HepG2 (cell line): ENCODE data around the gene NEDD4L. TPM values are rescaled to one million over a fixed set of nuclear protein-coding genes. Genes with fewer than 3 reads are reported as not detected.

Experiments
- ATRX ChIP-seq: sonication (generic); formaldehyde crosslinking; IDR thresholded peaks from 2 replicates; pipeline ENCODE4 v1.4.0; 2020; ENCODE audit warnings: missing genetic modification reagents, borderline replicate concordance
- KLF12 ChIP-seq: sonication (generic); formaldehyde crosslinking; IDR thresholded peaks from 2 replicates; pipeline ENCODE4 v1.4.0; 2020; ENCODE audit warnings: missing genetic modification reagents, borderline replicate concordance
- KLF16 ChIP-seq, 2 experiments: sonication (generic) in 1 of 2; formaldehyde crosslinking in 1 of 2; IDR thresholded peaks; 2 replicates each; pipeline versions ENCODE4 v1.6.1 to v1.8.0; 2016 to 2023; ENCODE audit warnings: missing genetic modification reagents in 2 of 2, missing compliant biosample characterization in 1 of 2
- LBX2 ChIP-seq: sonication (generic); formaldehyde crosslinking; IDR thresholded peaks from 2 replicates; pipeline ENCODE4 v1.5.0; 2020; ENCODE audit warnings: missing genetic modification reagents, mild to moderate bottlenecking, borderline replicate concordance
- NFATC3 ChIP-seq: sonication (generic); formaldehyde crosslinking; IDR thresholded peaks from 2 replicates; pipeline ENCODE4 v1.5.1; 2020; ENCODE audit warnings: mild to moderate bottlenecking, missing genetic modification reagents
- PRMT3 ChIP-seq: sonication (generic); formaldehyde crosslinking; IDR thresholded peaks from 2 replicates; pipeline ENCODE4 v1.8.1; 2022; ENCODE audit warnings: low read depth, mild to moderate bottlenecking, moderate library complexity, missing genetic modification reagents, borderline replicate concordance
- RBM39 ChIP-seq: fragments of 200-400 bp; formaldehyde crosslinking; IDR thresholded peaks from one replicate; pipeline ENCODE4 v1.6.1; 2018; ENCODE audit warnings: antibody characterized with exemption, mild to moderate bottlenecking, low read depth, low read length; ENCODE audit not compliant: poor library complexity, severe bottlenecking
- RCOR2 ChIP-seq: IDR thresholded peaks from 2 replicates; pipeline ENCODE4 v1.6.1; 2016; ENCODE audit warnings: missing biosample characterization, missing genetic modification reagents
- SETDB1 ChIP-seq: sonication (generic); formaldehyde crosslinking; IDR thresholded peaks from 2 replicates; pipeline ENCODE4 v1.5.1; 2020; ENCODE audit warnings: missing genetic modification reagents, mild to moderate bottlenecking, borderline replicate concordance
- SKIL ChIP-seq: sonication (generic); formaldehyde crosslinking; IDR thresholded peaks from 2 replicates; pipeline ENCODE4 v1.8.0; 2022; ENCODE audit warnings: missing genetic modification reagents, mild to moderate bottlenecking, moderate library complexity, borderline replicate concordance
- ZBTB39 ChIP-seq: sonication (generic); formaldehyde crosslinking; IDR thresholded peaks from 2 replicates; pipeline ENCODE4 v1.5.0; 2020; ENCODE audit warnings: missing genetic modification reagents
- ZFY ChIP-seq: sonication (generic); formaldehyde crosslinking; IDR thresholded peaks from 2 replicates; pipeline ENCODE4 v1.4.0; 2020; ENCODE audit warnings: missing genetic modification reagents
- ZNF382 ChIP-seq: sonication (generic); formaldehyde crosslinking; IDR thresholded peaks from 2 replicates; pipeline ENCODE4 v1.5.0; 2020; ENCODE audit warnings: missing genetic modification reagents, mild to moderate bottlenecking, borderline replicate concordance
- ZNF44 ChIP-seq: sonication (generic); formaldehyde crosslinking; IDR thresholded peaks from 2 replicates; pipeline ENCODE4 v1.5.1; 2020; ENCODE audit warnings: mild to moderate bottlenecking, missing genetic modification reagents
- ZNF460 ChIP-seq: sonication (generic); formaldehyde crosslinking; IDR thresholded peaks from 2 replicates; pipeline ENCODE4 v1.5.1; 2020; ENCODE audit warnings: missing genetic modification reagents, mild to moderate bottlenecking, borderline replicate concordance
- ZNF609 ChIP-seq: sonication (generic); formaldehyde crosslinking; IDR thresholded peaks from 2 replicates; pipeline ENCODE4 v1.4.0; 2020; ENCODE audit warnings: mild to moderate bottlenecking, missing genetic modification reagents, borderline replicate concordance
- ZNF703 ChIP-seq: sonication (generic); formaldehyde crosslinking; IDR thresholded peaks from 2 replicates; pipeline ENCODE4 v1.5.1; 2020; ENCODE audit warnings: missing genetic modification reagents, mild to moderate bottlenecking, moderate library complexity, borderline replicate concordance
- ZNF749 ChIP-seq: sonication (generic); formaldehyde crosslinking; IDR thresholded peaks from 2 replicates; pipeline ENCODE4 v1.8.0; 2022; ENCODE audit warnings: mild to moderate bottlenecking, missing genetic modification reagents, moderate library complexity, borderline replicate concordance
- ZNF775 ChIP-seq: sonication (generic); formaldehyde crosslinking; IDR thresholded peaks from 2 replicates; pipeline ENCODE4 v1.4.0; 2020; ENCODE audit warnings: missing genetic modification reagents, mild to moderate bottlenecking, moderate library complexity, borderline replicate concordance
- polyA plus RNA-seq, 8 experiments: library from polyadenylated mRNA; depleted of rRNA in 3 of 8; stranded (reverse) in 7 of 8; unstranded in 1 of 8; fragments of >200 nt; fragmentation: Illumina TruSeq in 4 of 8; extraction: Trizol in 4 of 8; gene quantifications; 2 replicates each; pipeline versions ENCODE4 v1.2.1 to v1.2.3, GENCODE V29; 2011 to 2016; ENCODE audit warnings: low read depth in 4 of 8, missing spikeins in 1 of 8, mixed read lengths in 1 of 8; ENCODE audit not compliant: insufficient read depth in 1 of 8
- total RNA-seq, 5 experiments: library from RNA; depleted of rRNA; stranded (reverse); fragments of >200 nt; fragmentation: Illumina TruSeq; extraction: Trizol; gene quantifications; 2 replicates each; pipeline ENCODE4 v1.2.3, GENCODE V29; 2016; ENCODE audit warnings: low read depth in 1 of 5

NEDD4L gene
- total and polyA plus RNA-seq, 2 of the 13 experiments (the other 11 are each of a cell fraction or from before 2014, with no cell fraction given), result 168 to 390 TPM

- TF ChIP-seq ZNF609 (CRISPR knock-in tag), result no peak; the same call in 1 of the 2 replicates
- no peak for TF ChIP-seq ZNF749 (CRISPR knock-in tag)
- TF ChIP-seq SKIL, result peak; percentile 41; the same call in 1 of the 2 replicates
- TF ChIP-seq LBX2 (CRISPR knock-in tag), result no peak
- no peak for TF ChIP-seq RBM39
- TF ChIP-seq KLF12 (CRISPR knock-in tag), result no peak
- no peak for TF ChIP-seq ZNF703
- TF ChIP-seq ZBTB39 (CRISPR knock-in tag), result no peak
- TF ChIP-seq ZFY, result no peak; the same call in 1 of the 2 replicates
- no peak for TF ChIP-seq ATRX
- 0 out of 4 replicates have a peak, but pooled peaks of 1 of the 2 experiments have one; percentile 17 for TF ChIP-seq KLF16 (CRISPR knock-in tag; IDR thresholded peaks at IDR 0.05)
- TF ChIP-seq ZNF382, result no peak
- no peak for TF ChIP-seq PRMT3 (CRISPR knock-in tag)
- TF ChIP-seq ZNF44 (CRISPR knock-in tag), result no peak
- no peak for TF ChIP-seq ZNF460 (CRISPR knock-in tag)
- no peak for TF ChIP-seq RCOR2 (CRISPR knock-in tag)
- no peak for TF ChIP-seq NFATC3 (CRISPR knock-in tag)
- no peak for TF ChIP-seq ZNF775
- no peak for TF ChIP-seq SETDB1 (CRISPR knock-in tag)
Observed at GRCh38 chr18:58223717-58224424, 179.8 kb downstream of the NEDD4L start (continued).
